D721Med (cell line): ENCODE data around the gene PITX3.
"Not testable (repeated sequence)": the region's sequence is repeated elsewhere in the genome, so short reads cannot be mapped to it uniquely, and the experiment has no call there.

Experiments
- DNase-seq: peaks from one replicate; pipeline ENCODE4 v3.0.0; 2011; ENCODE audit warnings: low spot score; ENCODE audit not compliant: insufficient read length
- FAIRE-seq: peaks from 2 replicates; lab custom pipeline; 2011; peaks lifted over from hg19 to GRCh38; lab: Jason Lieb, UNC
- CTCF ChIP-seq: IDR thresholded peaks from 2 replicates; pipeline ENCODE4 v1.5.1; 2012; ENCODE audit warnings: mild to moderate bottlenecking, control low read depth; ENCODE audit not compliant: insufficient read depth; ENCODE audit errors: missing control alignments

PITX3 gene

DNA sequence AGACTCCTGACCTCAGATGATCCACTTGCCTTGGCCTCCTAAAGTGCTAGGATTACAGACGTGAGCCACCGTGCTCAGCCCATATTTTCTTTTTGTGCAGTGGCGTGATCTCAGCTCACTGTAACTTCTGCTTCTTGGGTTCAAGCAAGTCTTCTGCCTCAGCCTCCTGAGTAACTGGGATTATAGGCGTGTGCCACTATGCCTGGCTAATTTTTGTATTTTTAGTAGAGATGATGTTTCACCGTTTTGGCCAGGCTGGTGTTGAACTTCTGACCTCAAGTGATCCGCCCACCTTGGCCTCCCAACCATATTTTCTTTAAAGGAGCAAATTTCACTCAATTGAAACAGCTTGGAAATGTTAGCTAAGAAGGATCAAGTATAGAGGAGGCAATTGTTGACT is 20.5 kb upstream of the PITX3 start:
- no peak for TF ChIP-seq CTCF
- no peak for DNase-seq
- FAIRE-seq, result no peak

- DNase-seq (no peak), FAIRE-seq (no peak)
- no peak for TF ChIP-seq CTCF
These were observed 19.9 kb upstream of the PITX3 start for GRCh38 chr10:102261196-102261595.

DNA sequence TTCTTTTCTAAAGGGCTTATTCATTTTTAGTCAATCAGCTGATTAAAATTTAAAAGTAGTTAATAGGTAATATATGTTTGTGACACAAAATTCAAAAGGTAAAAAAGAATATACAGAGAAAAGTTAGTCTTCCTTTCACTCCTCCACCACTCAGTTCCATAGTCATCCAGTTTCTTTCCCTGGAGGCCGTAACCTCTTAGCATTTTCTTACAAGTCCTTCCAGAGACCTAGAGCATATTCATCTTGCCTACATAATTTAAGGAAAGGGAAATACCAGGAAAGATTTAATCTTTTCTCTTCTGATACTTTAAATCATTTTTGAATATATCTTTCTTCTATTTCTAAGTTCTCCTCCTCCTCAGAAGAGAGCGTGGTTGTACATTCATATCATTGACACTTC is 14.1 kb upstream of the PITX3 start:
- DNase-seq (no peak), FAIRE-seq (no peak)
- no peak for TF ChIP-seq CTCF

DNA sequence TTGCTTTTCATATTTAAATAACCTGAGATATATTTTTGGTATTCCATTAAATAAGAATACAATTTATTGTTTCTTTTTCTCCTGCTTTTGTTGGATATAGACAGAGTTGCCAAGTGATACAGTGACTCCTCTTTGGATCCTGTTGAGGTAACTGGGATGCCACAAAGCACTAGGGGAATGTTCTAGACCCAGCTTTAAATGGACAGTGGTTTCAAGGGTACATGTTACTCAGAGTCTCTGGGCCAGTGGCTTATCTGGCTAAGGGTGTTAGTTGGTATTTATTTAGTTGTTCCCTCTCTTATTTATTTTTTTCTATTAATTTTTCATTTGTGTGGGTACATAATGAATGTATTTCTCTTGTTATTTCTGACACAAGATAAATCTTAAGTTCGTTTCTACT is 13.1 kb upstream of the PITX3 start:
- no peak for TF ChIP-seq CTCF
- FAIRE-seq (no peak), DNase-seq (no peak)

GRCh38 chr10:102252508-102252907 is 11.2 kb upstream of the PITX3 start:
- not testable (repeated sequence) for FAIRE-seq, DNase-seq

- no peak for TF ChIP-seq CTCF
These were observed 6.4 kb upstream of the PITX3 start for GRCh38 chr10:102247734-102248133.

DNA sequence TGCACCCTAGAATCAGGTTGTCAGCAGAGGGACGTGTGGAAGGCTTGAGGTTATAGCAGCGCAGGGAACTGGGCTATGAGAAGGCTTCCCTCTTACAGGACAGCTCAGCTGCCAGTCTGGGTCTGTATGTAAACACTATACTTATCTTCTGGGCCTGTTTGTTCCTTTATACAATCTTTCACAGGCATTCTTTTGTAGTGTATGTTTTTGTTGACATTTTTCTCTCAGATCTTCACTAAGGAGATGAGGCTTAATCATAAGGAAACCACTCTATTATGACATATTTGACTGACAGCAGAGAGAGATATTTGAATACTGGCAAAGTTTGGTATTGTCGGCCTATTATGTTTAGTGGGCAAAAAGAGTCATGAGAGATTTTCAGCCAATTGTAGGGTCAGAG is 4.9 kb upstream of the PITX3 start:
- FAIRE-seq (no peak), DNase-seq (no peak)
- no peak for TF ChIP-seq CTCF

More at GRCh38 chr10:102247734-102248133, 6.4 kb upstream of the PITX3 start:
- DNase-seq (no peak), FAIRE-seq (no peak)

GRCh38 chr10:102245932-102246251 is 4.6 kb upstream of the PITX3 start:
- no peak for DNase-seq
- no peak for TF ChIP-seq CTCF

More at GRCh38 chr10:102245932-102246251, 4.6 kb upstream of the PITX3 start:
- FAIRE-seq, result no peak
